IMR-90 (cell line): ENCODE measurements around the gene PCGF2. TPM values are rescaled to one million over a fixed set of nuclear protein-coding genes. Genes with fewer than 3 reads are reported as not detected.
"Not testable (repeated sequence)": the region's sequence is repeated elsewhere in the genome, so short reads cannot be mapped to it uniquely, and the experiment has no call there.

Experiments used
- ATAC-seq: fragments of 200-7000 bp; cut with Tn5 transposase; 2 replicates; pipeline ENCODE4 v1.9.1; 2020; ENCODE audit warnings: low read depth, mild to moderate bottlenecking, moderate library complexity
- BruUV-seq: library from RNA; stranded (reverse); fragments of 400-500 nt; replicated peaks from 2 replicates; lab custom pipeline; 2021; lab: Mats Ljungman, UMichigan
- CTCF ChIA-PET: fragments of 300-600 bp; formaldehyde crosslinking; extraction: SDS; loops from one replicate; lab custom pipeline; 2021; ENCODE audit warnings: antibody characterized with exemption; lab: Yijun Ruan, JAX
- POLR2A ChIA-PET: fragments of 300-600 bp; sonication (Branson Sonifier 250); formaldehyde crosslinking; loops from one replicate; lab custom pipeline; 2022; ENCODE audit warnings: antibody characterized with exemption; ENCODE audit not compliant: unreplicated experiment; lab: Charles Lee
- DNase-seq: peaks from one replicate; pipeline ENCODE4 v3.0.0; 2013
- H2AFZ ChIP-seq: replicated peaks from 2 replicates; pipeline ENCODE3; 2013; ENCODE audit warnings: low read length, mild to moderate bottlenecking; ENCODE audit not compliant: poor library complexity
- H2AK5ac ChIP-seq: 2 replicates; pipeline ENCODE4 v1.6.1; 2013; ENCODE audit warnings: low read depth, low read length, inconsistent platforms
- H2AK9ac ChIP-seq: replicated peaks from 2 replicates; pipeline ENCODE3; 2013; ENCODE audit warnings: mild to moderate bottlenecking, low read depth, low read length, moderate library complexity; ENCODE audit not compliant: poor library complexity
- H2BK120ac ChIP-seq: 2 replicates; pipeline ENCODE4 v1.6.1; 2013; ENCODE audit warnings: low read depth, low read length, inconsistent platforms
- H2BK15ac ChIP-seq: 3 replicates; pipeline ENCODE4 v1.6.1; 2013; ENCODE audit warnings: low read depth, low read length, inconsistent platforms
- H2BK20ac ChIP-seq: 2 replicates; pipeline ENCODE4 v1.6.1; 2013; ENCODE audit warnings: low read depth, mild to moderate bottlenecking, inconsistent platforms, low read length, moderate library complexity
- H2BK5ac ChIP-seq: 2 replicates; pipeline ENCODE4 v1.6.1; 2013; ENCODE audit warnings: mild to moderate bottlenecking, low read depth, low read length, inconsistent platforms; ENCODE audit not compliant: poor library complexity, severe bottlenecking
- H3K14ac ChIP-seq: replicated peaks from 2 replicates; pipeline ENCODE4 v1.6.1; 2013; ENCODE audit warnings: low read depth, low read length, inconsistent platforms
- H3K18ac ChIP-seq: 2 replicates; pipeline ENCODE4 v1.6.1; 2013; ENCODE audit warnings: low read depth, low read length, control low read depth
- H3K23ac ChIP-seq: 2 replicates; pipeline ENCODE4 v1.6.1; 2013; ENCODE audit warnings: low read depth, low read length, inconsistent platforms
- H3K27ac ChIP-seq: 2 replicates; pipeline ENCODE4 v1.5.1; 2013; ENCODE audit warnings: mild to moderate bottlenecking, control low read depth, low read length; ENCODE audit not compliant: insufficient read depth
- H3K27me3 ChIP-seq: 2 replicates; pipeline ENCODE4 v1.6.1; 2013; ENCODE audit warnings: low read length; ENCODE audit not compliant: control insufficient read depth, insufficient read depth
- H3K36me3 ChIP-seq: 2 replicates; pipeline ENCODE4 v1.6.1; 2013; ENCODE audit warnings: low read length, mixed read lengths; ENCODE audit not compliant: control insufficient read depth, insufficient read depth
- H3K4ac ChIP-seq: 2 replicates; pipeline ENCODE4 v1.6.1; 2013; ENCODE audit warnings: low read depth, low read length, inconsistent platforms
- H3K4me1 ChIP-seq: 2 replicates; pipeline ENCODE4 v1.6.1; 2013; ENCODE audit warnings: low read length, mixed read lengths; ENCODE audit not compliant: control insufficient read depth, insufficient read depth
- H3K4me2 ChIP-seq: 2 replicates; pipeline ENCODE4 v1.6.1; 2013; ENCODE audit warnings: low read depth, mild to moderate bottlenecking, control low read depth, low read length, moderate library complexity
- H3K4me3 ChIP-seq: 2 replicates; pipeline ENCODE4 v1.5.1; 2013; ENCODE audit warnings: low read depth, mild to moderate bottlenecking, control low read depth, low read length, moderate library complexity; ENCODE audit not compliant: insufficient read depth
- H3K56ac ChIP-seq: 2 replicates; pipeline ENCODE4 v1.6.1; 2013; ENCODE audit warnings: low read length, inconsistent platforms; ENCODE audit not compliant: insufficient read depth; ENCODE audit errors: extremely low read depth
- H3K79me1 ChIP-seq, 2 experiments: 2 replicates each; pipeline ENCODE4 v1.6.1; 2013; ENCODE audit warnings: low read length in 2 of 2, inconsistent platforms in 1 of 2, low read depth in 1 of 2
- H3K9ac ChIP-seq: 2 replicates; pipeline ENCODE4 v1.6.1; 2013; ENCODE audit warnings: low read depth, low read length, control low read depth
- H3K9me1 ChIP-seq: 2 replicates; pipeline ENCODE4 v1.6.1; 2013; ENCODE audit warnings: low read length, inconsistent platforms; ENCODE audit not compliant: insufficient read depth
- H3K9me3 ChIP-seq: 2 replicates; pipeline ENCODE4 v1.6.1; 2013; ENCODE audit warnings: low read length; ENCODE audit not compliant: control insufficient read depth, insufficient read depth
- H4K20me1 ChIP-seq: 2 replicates; pipeline ENCODE4 v1.6.1; 2013; ENCODE audit warnings: low read length, inconsistent platforms; ENCODE audit not compliant: insufficient read depth
- H4K5ac ChIP-seq: 2 replicates; pipeline ENCODE4 v1.6.1; 2013; ENCODE audit warnings: mild to moderate bottlenecking, low read depth, low read length, control low read depth
- H4K8ac ChIP-seq, 2 experiments: 2 replicates each; pipeline ENCODE4 v1.6.1; 2013; ENCODE audit warnings: low read depth in 2 of 2, low read length in 2 of 2, control low read depth in 1 of 2, inconsistent platforms in 1 of 2
- H4K91ac ChIP-seq: 2 replicates; pipeline ENCODE4 v1.6.1; 2013; ENCODE audit warnings: low read depth, low read length, inconsistent platforms; ENCODE audit not compliant: insufficient read depth
- BHLHE40 ChIP-seq: fragments of 150-350 bp; IDR thresholded peaks from 2 replicates; pipeline ENCODE4 v1.6.1; 2016; ENCODE audit warnings: mild to moderate bottlenecking, low read depth, low read length
- CEBPB ChIP-seq: IDR thresholded peaks from 2 replicates; pipeline ENCODE4 v1.6.1; 2012; ENCODE audit warnings: low read depth, low read length, improper control_type of control experiment
- CHD1 ChIP-seq: IDR thresholded peaks from 2 replicates; pipeline ENCODE4 v1.6.1; 2012; ENCODE audit warnings: low read depth, low read length, improper control_type of control experiment
- MAFK ChIP-seq: IDR thresholded peaks from 2 replicates; pipeline ENCODE4 v1.6.1; 2012; ENCODE audit warnings: low read depth, low read length, improper control_type of control experiment
- USF2 ChIP-seq: fragments of 150-350 bp; IDR thresholded peaks from 2 replicates; pipeline ENCODE4 v1.6.1; 2017; ENCODE audit warnings: mild to moderate bottlenecking, antibody characterized with exemption, low read length, low read depth
- WGBS, 2 experiments: methylation state at CpG; one replicate each; pipeline versions ENCODE4 v1.1.5 to v1.1.7; 2013; ENCODE audit warnings: missing lambda C conversion rate in 2 of 2; ENCODE audit not compliant: insufficient read length in 1 of 2; ENCODE audit errors: extremely low coverage in 2 of 2; 5-methylcytosine and 5-hydroxymethylcytosine counted together
- dilution Hi-C: fragments of 300-500 bp; cut with HindIII; formaldehyde crosslinking; loops from one replicate; pipeline ENCODE4 v1.14.3; 2018; ENCODE audit warnings: low sequenced_read_pairs; ENCODE audit not compliant: unreplicated experiment
- in situ Hi-C: fragments of 300-500 bp; cut with MboI; formaldehyde crosslinking; loops from 3 replicates; pipeline ENCODE4 v1.14.3; 2019; ENCODE audit warnings: low sequenced_read_pairs, inconsistent platforms, mixed read lengths
- intact Hi-C: fragments of 100-400 bp; cut with micrococcal nuclease; formaldehyde crosslinking; loops from 2 replicates; pipeline ENCODE4 v1.10.0; 2022
- polyA plus RNA-seq, 3 experiments: library from polyadenylated mRNA; depleted of rRNA; stranded (reverse); fragments of >200 nt; gene quantifications; 2 replicates each; pipeline ENCODE4 v1.2.3, GENCODE V29; 2012; ENCODE audit warnings: low replicate concordance in 1 of 3
- total RNA-seq: library from RNA; depleted of rRNA; stranded (reverse); fragments of >200 nt; gene quantifications from 2 replicates; pipeline ENCODE4 v1.2.3, GENCODE V29; 2012

The PCGF2 gene
- total and polyA plus RNA-seq, 2 of the 4 experiments (the other 2 are of a cell fraction) = 1.1 to 18.2 TPM

- Histone ChIP-seq H3K9ac (no peak overlapping the region), H4K8ac (no peak overlapping the region), H3K14ac (no peak overlapping the region), H3K4ac (no peak overlapping the region), H3K27me3 (no peaks in the 10 kb centered on the region), H4K91ac (no peak overlapping the region), H3K36me3 (peaks cover 15% of the 10 kb centered on the region), H3K4me1 (peaks cover 9% of the 10 kb centered on the region), H2AK5ac (no peak overlapping the region), H3K56ac (no peak overlapping the region), H2BK120ac (no peak overlapping the region), H3K23ac (no peak overlapping the region; the same call in 1 of the 2 replicates), H2BK5ac (no peak overlapping the region), H3K9me1 (peaks cover 12% of the 10 kb centered on the region), H2BK15ac (no peak overlapping the region), H2BK20ac (no peak overlapping the region), H3K27ac (no peak overlapping the region), H3K9me3 (no peaks in the 10 kb centered on the region), H3K4me2 (no peak overlapping the region), H4K20me1 (peaks cover 46% of the 10 kb centered on the region), H3K79me1 (peaks cover 25 to 79% of the 10 kb centered on the region in 2 experiments), H2AK9ac (no peak overlapping the region), H2AFZ (no peak overlapping the region), H4K5ac (no peak overlapping the region), H3K4me3 (no peak overlapping the region), H3K18ac (no peak overlapping the region)
- no CpG with 5 or more reads among the region's 5 CpGs for WGBS, 2 experiments
- ATAC-seq = no peak
- TF ChIP-seq CEBPB (no peak), USF2 (no peak), CHD1 (no peak), MAFK (no peak), BHLHE40 (no peak)
- in situ Hi-C loops (no loop called here), dilution Hi-C loops (no loop called here), intact Hi-C loops (no loop called here)
- CTCF ChIA-PET = no interaction called here
- POLR2A ChIA-PET = no interaction called here
- no TSS peak for BruUV-seq
- DNase-seq = no peak
Measured at GRCh38 chr17:38791162-38791561, 43.0 kb upstream of the PCGF2 start.

DNA sequence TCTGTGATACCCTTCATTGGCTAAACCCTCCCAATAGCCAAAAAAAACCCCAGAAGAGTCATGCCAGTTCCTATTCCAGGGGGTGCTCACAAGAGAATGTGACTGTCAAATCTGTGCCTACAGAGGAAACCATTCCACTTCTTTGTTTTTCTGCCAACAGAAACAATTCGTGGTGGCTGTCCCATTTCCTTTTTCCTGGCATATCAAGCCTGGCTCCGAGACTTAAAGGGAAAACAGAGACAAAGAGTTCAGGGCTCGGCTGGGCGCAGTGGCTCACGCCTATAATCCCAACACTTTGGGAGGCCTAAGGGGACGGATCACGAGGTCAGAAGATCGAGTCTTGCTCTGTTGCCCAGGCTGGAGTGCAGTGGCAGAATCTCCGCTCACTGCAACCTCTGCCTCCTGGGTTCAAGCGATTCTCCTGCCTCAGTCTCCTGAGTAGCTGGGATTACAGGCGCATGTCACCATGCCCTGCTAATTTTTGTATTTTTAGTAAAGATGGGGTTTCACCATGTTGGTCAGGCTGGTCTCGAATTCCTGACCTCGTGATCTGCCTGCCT lies 42.1 kb upstream of the PCGF2 start:
- H2AK5ac ChIP-seq, H4K5ac ChIP-seq, H3K9me1 ChIP-seq, H2AK9ac ChIP-seq, H3K23ac ChIP-seq, H3K27ac ChIP-seq, H2AFZ ChIP-seq, dilution Hi-C loops, H2BK5ac ChIP-seq, H3K27me3 ChIP-seq, H2BK120ac ChIP-seq, H2BK15ac ChIP-seq, DNase-seq, H3K9ac ChIP-seq, H4K91ac ChIP-seq, H3K4me3 ChIP-seq, ATAC-seq, H3K4me1 ChIP-seq, in situ Hi-C loops, H3K18ac ChIP-seq, intact Hi-C loops, H4K8ac ChIP-seq, H3K9me3 ChIP-seq, H3K4me2 ChIP-seq, H2BK20ac ChIP-seq, H3K4ac ChIP-seq, H3K56ac ChIP-seq, BruUV-seq, H3K14ac ChIP-seq: not testable (repeated sequence)
- ChIA-PET CTCF (interaction anchor here (0.6 kb wide), 1 partner anchor 49 kb away, joined by 5 read pairs; no protein-coding TSS in a partner anchor), POLR2A (interaction anchor here (0.6 kb wide), 1 partner anchor 17 kb away, joined by 7 read pairs; no protein-coding TSS in a partner anchor)
- WGBS, 2 experiments = 72% methylated on average over 7 of the region's 13 CpGs; no CpG with 5 or more reads in 1 of the 2 experiments
- Histone ChIP-seq H3K79me1 (peaks cover 25 to 72% of the 10 kb centered on the region in 2 experiments), H3K36me3 (peaks cover 20% of the 10 kb centered on the region), H4K20me1 (peaks cover 37% of the 10 kb centered on the region)
